ENCODE data around the gene NAMPT. TPM values are rescaled to one million over a fixed set of nuclear protein-coding genes. Genes with fewer than 3 reads are reported as not detected.
"Not testable (repeated sequence)": the region's sequence is repeated elsewhere in the genome, so short reads cannot be mapped to it uniquely, and the experiment has no call there.

NAMPT gene
- total and polyA plus RNA-seq, 9 of the 15 experiments (the other 6 are each of a cell fraction or from before 2014, with no cell fraction given): 41.1 to 160 (median 106) TPM

DNA sequence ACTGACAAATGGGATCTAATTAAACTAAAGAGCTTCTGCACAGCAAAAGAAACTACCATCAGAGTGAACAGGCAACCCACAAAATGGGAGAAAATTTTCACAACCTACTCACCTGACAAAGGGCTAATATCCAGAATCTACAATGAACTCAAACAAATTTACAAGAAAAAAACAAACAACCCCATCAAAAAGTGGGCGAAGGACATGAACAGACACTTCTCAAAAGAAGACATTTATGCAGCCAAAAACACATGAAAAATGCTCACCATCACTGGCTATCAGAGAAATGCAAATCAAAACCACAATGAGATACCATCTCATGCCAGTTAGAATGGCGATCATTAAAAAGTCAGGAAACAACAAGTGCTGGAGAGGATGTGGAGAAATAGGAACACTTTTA lies 39.7 kb upstream of the NAMPT start:
- H4K20me1 ChIP-seq (replicated peaks; ENCODE audit: control insufficient read depth, insufficient read depth, low read length); H3K9me3 ChIP-seq (replicated peaks; ENCODE audit: control insufficient read depth, insufficient read depth, low read depth, low read length); H3K27me3 ChIP-seq (ENCODE audit: control insufficient read depth in 2 of 2, insufficient read depth in 2 of 2, low read length in 2 of 2); H3K27ac ChIP-seq (ENCODE audit: extremely low read depth, low read depth, low read length); FAIRE-seq; H2AFZ ChIP-seq (ENCODE audit: low read depth, low read length); H3K36me3 ChIP-seq (ENCODE audit: control insufficient read depth, insufficient read depth, low read length); CTCF ChIA-PET (ENCODE audit: low intra/inter-chr PET ratio); H3K9ac ChIP-seq (ENCODE audit: insufficient read depth in 1 of 2, low read depth in 2 of 2, low read length in 2 of 2); H3K4me3 ChIP-seq; H3K79me2 ChIP-seq (ENCODE audit: control insufficient read depth, insufficient read depth, low read length); POLR2A ChIA-PET; H3K4me2 ChIP-seq (ENCODE audit: insufficient read depth, low read length); H3K9me1 ChIP-seq (ENCODE audit: control insufficient read depth, insufficient read depth, low read length); BruUV-seq (replicated peaks); intact Hi-C loops (cut with micrococcal nuclease); in situ Hi-C loops (cut with MboI); H3K4me1 ChIP-seq (replicated peaks in 1 of 2; ENCODE audit: control insufficient read depth in 2 of 2, insufficient read depth in 2 of 2, low read length in 2 of 2); DNase-seq (ENCODE audit: extremely low read depth in 1 of 4, low spot score in 3 of 4); ATAC-seq: not testable (repeated sequence)
- TF ChIP-seq AFF1 (IDR thresholded peaks at IDR 0.05; ENCODE audit: low read depth in 1 of 2, partially characterized antibody in 2 of 2): peak in 1 of 2 experiments; percentile 93
- WGBS (ENCODE audit: insufficient coverage, low coverage, missing lambda C conversion rate): 79% methylated on average over 2 of the region's 2 CpGs

All from K562 (cell line).